NK-92 (cell line): ENCODE measurements around the gene NHEJ1.
A peak's percentile ranks its signal among the peaks of the same experiment; 100 is the strongest.

Source experiments
- DNase-seq: peaks from one replicate; lab custom pipeline; 2025; ENCODE audit not compliant: unreplicated experiment; lab: John Stamatoyannopoulos, UW

NHEJ1 gene

DNA sequence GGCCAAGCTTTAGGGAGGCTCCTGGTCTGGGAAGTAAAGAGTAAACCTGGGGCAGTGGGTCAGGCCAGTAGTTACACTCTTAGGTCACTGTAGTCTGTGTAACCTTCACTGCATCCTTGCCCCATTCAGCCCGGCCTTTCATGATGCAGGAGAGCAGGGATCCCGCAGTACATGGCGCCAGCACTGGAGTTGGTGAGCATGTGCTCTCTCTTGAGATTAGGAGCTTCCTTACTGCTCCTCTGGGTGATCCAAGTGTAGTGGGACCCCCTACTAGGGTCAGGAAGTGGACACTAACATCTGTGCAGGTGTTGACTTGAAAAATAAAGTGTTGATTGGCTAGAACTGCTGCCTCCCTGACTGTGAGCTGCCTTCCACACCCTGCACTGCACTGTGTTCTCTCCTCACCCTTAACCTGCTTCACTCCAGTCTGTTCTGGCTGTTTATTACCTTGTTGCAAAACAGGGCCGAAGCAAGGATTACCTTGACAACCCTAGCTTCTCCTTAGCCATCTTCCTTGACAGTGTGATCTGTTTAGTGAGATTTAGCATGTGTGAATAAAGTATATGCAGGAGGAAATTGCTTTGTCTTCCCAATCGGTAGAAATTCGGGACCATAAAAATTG, 22.6 kb upstream of the NHEJ1 start:
- no peak for DNase-seq

DNA sequence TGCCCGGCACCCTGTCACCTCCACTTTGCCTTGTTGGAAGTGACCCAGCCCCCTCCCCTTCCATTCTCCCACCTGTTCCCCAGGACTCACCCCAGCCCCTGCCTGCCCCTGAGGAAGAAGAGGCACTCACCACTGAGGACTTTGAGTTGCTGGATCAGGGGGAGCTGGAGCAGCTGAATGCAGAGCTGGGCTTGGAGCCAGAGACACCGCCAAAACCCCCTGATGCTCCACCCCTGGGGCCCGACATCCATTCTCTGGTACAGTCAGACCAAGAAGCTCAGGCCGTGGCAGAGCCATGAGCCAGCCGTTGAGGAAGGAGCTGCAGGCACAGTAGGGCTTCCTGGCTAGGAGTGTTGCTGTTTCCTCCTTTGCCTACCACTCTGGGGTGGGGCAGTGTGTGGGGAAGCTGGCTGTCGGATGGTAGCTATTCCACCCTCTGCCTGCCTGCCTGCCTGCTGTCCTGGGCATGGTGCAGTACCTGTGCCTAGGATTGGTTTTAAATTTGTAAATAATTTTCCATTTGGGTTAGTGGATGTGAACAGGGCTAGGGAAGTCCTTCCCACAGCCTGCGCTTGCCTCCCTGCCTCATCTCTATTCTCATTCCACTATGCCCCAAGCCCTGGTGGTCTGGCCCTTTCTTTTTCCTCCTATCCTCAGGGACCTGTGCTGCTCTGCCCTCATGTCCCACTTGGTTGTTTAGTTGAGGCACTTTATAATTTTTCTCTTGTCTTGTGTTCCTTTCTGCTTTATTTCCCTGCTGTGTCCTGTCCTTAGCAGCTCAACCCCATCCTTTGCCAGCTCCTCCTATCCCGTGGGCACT, 21.9 kb upstream of the NHEJ1 start:
- DNase-seq = no peak

DNA sequence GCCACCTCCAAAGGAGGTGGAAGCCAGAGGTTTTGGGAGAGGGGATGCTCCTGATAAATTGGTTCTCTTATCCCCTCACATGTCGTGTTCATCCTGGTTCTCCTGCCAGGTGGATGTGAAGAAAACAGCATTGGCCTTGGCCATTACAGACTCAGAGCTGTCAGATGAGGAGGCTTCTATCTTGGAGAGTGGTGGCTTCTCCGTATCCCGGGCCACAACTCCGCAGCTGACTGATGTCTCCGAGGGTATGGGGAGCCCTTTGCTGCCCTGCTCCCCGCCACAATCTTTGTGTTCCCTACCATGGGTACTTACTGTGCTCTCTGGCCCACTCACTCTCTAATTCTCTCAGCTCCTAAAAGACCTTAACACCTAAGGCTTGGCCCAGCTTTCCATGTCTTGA, 20.9 kb upstream of the NHEJ1 start:
- no peak for DNase-seq

DNA sequence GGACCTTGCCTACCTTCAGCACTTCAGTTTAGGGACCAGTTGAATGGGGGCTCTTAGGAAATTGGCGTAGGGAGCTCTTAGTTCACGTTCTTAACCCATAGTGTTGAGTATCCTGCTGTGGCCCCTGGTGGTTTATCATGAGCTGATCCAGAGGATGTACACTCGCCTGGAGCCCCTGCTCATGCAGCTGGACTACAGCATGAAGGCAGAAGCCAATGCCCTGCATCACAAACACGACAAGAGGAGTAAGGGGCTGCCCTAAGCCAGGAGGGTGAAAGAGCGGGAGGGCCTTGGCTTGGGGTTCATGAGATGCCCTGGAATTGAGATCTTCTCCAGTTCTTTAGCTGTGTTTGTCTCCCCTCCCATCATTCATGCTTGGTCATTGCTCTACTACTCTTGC, 20.3 kb upstream of the NHEJ1 start:
- no peak for DNase-seq

DNA sequence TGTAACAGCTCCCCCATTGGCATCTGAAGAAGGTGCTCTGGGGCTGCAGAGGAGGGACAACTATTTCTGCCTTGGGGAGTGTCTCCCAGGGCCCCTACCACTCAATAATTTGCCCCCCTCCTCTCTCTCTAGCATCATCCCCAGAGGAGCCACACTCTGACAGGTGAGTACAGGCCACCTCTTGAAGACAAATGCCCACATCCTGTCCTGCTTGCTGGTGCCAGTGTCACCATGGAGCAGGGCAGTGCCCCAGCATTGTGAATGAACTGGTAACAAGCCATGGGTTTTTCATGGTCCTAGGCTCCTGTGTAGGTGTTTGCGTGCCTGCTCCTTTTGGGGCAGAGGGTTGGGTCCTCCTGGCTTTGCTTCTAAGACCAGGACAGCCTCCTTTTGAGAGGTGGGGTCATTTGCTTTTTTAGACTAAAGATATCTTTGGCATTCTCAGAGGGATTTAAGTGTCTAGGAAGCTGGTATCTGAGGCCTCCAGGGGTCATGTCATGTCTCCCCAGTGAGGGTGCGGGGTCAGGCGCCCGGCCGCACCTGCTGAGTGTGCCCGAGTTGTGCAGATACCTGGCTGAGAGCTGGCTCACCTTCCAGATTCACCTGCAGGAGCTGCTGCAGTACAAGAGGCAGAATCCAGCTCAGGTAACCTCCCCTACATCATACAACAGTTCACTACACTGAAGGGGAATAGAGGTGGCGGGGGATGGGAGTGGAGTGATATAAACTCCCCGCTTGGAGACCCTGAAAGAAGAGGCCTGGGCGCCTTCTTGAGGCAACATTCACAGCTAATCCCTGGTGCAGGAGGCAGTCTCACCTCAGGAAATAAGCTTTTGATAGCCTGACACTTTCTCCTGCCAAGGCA, 19.2 kb upstream of the NHEJ1 start:
- DNase-seq = no peak

DNA sequence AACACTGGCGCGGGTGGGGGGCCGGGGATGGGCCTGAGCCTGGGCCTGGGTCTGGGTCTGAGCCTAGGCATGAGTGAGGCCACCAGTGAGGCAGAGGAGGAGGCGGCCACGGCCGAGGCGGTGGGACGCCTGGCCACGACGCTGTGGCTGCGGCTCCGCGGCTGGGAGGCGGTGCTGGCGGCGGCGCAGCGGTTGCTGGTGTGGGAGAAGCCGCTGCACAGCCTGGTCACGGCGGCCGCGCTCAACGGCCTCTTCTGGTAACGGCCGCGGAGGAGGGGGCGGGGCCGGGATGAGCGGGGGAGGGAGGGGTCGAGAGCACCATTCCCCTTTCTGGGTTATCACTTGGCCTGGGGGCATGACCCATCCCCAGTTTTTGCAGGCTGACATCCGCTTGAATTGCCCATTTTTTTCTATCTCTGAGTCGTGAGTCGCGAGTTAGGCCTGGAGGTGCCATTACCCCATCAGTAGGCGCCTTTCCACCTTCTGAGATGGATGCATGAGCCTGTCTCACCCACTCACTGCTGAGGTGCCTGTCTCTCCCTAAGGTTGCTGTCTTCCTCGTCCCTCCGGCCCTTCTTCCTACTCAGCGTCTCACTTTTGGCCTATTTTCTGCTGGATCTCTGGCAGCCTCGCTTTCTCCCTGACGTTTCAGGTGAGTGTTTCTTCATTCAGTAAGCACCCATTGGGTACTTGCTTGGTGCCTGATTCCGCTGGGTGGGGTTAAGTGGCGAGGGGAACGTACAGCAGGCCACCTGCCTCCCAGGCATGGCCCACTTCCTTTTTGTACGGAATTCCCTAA, 18.0 kb upstream of the NHEJ1 start:
- DNase-seq = no peak

DNA sequence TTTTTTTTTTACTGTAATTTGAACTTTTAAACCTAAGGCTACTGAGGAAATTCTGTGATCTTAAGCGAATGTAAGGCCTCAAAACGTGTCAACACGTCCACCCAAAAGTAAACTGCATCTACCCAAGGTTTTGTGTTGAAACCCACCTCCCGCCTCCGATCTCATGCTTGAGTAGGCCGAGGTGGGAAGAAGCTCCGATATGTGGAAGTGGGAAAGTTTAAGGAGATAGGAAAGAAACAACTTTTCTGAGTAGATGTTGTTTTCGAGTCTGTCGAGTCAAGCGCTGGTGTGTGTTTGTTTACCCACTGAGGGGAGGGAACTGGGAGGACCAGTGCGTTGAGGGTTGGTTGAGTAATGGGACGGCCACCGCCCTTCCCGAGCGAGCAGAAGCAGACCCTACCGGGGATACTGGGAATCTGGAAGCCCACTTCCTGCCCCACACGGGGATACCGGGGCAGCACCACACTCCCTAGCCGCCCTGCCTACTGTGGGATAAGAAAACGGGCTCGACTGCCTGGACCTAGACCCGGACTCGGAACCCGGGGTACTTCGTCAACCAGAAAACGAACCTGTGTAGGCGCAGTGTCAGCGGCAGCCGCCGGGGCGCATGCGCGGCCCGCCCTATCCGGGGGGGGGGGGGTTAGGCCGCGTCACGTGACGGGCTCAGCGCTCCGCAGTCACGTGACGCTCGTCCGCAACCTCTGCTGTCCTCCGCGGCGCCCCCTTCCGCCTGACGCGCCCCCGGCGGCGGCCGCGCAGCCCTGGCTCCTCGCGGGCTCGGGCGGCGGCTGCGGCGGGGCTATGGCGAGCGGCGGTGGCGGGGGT, 17.1 kb upstream of the NHEJ1 start, which contains the start of gene RETREG2:
RETREG2 (plus strand) TSS at position 724 of the 825 bp plus-strand sequence; CDS start at position 802, 78 bp downstream.
- DNase-seq = peak; percentile 24

DNA sequence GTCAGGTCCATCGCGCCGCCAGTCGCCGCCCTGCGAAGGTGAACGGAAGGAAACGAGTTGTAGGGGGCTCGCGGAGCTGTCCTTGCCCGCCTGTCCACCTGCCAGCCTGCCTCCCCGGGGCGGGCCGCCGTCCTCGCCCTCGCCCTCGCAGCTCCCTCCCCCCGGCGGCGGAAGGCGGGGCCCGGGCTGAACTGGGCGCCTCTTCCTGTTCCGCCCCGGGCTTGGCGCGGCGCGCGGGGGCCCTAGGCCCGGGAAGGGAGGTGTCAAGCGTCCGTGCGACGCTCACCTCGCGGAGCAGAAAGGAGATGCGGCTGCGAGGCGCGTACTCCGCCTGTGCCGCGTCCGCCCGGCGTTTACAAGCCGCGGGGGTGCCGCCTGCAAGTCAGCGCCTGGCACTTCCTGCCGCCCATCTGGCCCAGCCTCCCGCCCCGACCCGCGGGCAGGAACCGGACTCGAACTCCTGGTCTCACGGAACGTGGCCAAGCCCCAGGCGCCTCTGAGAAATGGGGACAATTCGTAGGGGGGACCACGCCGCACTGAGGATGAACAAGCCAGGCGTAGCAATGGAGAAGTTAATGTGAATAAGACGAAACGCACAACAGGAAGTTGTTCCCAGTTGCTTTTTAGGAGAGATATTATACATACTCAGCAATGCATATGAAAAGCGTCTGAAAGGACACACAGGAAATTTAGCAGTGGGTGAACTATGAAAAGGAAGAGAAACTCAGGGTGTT, 16.4 kb upstream of the NHEJ1 start, which contains the start of gene CNPPD1:
CNPPD1 (minus strand) TSS at position 108 of the 734 bp plus-strand sequence; CDS start at position 11, 97 bp downstream.
- DNase-seq = no peak

DNA sequence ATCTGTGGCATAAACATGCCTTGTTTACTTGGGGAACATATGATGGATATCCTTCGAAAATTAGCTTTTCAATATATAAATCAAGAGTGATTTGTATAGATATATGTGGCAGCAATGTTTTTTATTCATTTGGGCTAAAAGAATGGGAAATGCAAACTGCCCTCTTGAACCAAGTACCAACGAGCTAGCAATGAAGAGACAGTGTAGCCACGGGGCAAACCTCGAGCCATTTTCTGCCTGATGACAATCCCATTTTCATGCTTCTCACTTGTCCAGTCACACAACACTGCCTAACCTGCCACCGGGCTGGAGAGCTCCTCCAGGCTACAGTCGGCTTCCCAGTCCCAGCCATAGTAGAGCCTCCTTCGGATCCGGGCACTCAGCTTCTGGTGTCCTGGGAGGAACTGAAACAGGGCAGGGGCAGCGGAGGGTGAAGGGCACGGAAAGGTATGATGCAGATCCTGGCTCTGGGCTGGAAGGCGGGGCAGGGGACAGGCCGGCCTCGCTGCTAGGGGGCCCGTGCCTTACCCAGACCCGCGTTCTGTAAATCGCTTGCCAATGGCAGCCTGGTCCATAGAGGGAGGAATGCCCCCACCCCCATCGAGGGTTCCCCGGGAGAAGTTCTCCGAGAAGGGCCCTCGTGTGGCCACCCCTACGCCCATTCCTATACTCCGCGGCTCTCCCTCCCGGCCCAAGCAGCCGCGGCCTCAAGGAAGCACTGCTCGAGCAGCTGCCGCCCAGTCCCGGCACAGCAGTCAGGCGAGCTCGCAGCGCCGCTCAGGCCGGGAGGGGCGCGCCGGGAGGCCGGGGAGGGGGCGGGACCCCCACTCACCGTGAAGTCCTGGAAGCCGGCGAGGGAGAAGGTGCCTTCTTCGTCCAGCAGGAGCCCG, 15.6 kb upstream of the NHEJ1 start:
- DNase-seq = no peak

DNA sequence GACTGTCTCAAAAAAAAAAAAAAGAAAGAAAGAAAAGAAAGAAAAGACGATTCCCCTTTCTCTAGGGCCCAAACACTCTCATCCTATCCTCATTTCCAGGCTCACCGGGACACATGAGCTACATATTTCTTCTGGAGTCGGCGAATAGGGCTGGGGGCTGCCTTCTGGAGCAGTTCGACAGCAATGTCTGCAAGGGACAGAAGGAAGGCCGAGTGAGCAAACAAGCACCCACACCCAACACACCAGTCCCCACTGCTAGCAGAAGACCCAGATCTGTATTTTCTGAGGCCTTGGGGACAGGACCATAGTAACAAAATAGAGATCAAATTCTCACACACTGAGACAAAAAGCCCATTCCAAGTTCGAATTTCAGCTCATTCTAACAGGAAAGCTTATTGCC, 14.9 kb upstream of the NHEJ1 start:
- no peak for DNase-seq

DNA sequence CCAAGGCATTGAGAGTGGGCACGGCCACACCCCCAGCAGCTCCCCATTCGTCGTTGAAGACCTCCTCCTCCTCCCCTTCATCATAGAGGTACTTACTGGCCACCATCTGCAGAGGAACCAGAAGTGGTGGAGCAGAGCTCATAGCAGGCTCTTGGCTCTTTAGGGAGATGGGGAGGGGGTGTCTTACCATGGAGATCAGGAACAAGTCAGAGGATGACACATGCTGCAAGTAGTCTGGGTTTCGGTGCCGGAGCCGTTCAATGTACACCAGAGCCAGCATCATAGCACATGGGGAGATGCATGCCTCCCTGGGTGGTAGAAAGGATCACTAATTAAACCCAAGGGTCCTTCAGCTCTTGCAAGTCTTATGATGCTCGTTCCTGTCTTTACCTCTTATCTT, 14.2 kb upstream of the NHEJ1 start:
- no peak for DNase-seq

DNA sequence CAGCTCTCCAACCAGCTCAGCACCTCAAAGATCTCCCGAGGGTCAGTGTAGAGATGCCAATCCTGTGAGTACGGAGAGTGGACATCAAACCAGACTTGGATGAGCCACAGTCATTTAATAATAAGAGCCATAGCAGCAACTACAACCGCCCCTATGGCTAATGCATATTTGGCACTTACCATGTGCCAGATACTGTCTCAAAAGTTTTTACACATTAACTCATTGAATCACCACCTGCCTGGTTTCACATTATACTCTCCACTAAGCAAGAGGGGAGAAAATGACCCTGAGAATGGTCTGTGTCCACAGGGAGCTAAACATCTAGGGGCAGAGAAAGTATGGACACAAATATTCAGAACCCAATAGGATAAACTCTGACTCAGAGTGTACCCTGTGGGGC, 13.5 kb upstream of the NHEJ1 start:
- no peak for DNase-seq

DNA sequence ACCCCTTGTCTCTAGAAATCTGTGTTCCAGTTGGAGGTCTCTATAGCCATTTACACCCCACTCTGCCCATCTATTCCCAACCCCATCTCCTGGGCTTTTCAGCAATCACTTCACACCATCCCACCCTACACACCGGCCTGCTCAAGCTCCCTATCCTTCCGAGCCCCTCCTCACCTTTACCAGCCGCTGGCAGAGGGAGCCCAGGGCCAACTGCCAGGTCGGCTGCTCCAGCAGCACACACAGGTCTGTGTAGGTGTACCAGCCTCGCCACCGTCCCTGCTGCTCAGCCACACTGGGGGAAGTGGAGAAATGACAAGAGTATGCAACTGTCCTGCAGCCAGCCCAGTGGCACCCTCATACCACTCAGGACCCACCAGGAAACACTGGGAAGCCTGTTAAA, 12.6 kb upstream of the NHEJ1 start:
- DNase-seq = no peak

DNA sequence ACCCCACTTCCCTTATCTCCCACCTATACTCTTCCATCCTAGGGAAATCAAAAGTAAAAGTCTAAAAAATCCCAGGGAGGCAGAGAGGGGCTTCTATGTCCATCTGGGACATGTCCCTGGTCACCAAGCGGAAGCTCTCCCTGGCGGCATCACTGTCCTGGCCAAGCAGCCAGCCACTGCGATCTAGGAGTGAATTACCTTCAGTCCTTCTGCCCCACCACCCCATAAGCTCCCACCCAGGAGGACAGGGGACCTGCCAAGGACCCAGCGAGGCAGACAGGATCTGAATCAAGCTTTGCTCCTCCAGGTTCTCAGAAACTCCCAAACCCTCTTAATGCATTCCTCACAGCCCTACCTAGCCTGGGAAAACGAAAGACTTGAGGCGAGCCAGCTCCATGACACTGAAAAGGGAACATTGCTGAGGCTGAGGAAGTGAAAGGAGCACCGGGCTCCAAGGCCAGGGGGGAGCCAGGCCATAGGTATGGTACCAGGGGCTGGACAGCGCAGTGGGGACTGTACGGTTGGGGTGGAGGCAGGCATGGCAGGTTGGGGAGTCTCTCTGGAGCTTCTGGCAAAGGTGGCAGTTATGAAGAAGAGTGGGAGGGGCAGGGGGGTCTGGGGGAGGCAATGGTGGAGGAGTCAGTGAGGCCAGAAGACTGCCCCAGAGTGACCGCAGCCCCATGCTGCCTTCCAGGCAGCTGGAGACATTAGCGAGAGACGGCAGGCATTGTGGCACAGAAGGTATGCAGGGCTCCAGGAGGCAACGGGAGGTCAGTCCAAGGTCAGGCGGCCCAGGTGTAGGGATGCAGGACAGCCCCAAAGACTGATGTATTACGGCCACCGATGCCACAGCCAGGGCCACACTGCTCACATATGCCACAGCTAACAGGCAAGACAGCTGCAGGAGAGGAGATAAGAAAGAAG, 11.9 kb upstream of the NHEJ1 start:
- no peak for DNase-seq

DNA sequence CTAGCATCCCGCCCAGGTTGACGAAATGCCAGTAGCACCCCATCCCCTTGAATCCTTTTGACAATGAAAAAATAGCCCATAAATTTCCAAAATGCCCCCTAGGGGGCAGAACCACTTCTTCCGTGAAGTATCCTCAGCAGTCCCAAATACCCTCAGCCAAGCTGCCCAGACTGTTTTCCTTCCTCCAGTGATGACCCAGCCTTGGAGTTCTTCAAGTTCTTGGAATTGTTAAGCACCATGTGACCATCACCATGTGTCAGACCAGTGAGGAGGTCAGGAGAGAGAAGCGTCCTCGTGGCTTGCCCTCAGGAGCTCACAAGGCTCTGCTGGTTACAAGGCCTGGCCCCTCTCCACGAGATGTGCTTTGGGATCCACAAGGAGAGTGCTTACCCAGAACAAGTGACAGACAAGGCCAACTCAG, 10.6 kb upstream of the NHEJ1 start:
- no peak for DNase-seq

DNA sequence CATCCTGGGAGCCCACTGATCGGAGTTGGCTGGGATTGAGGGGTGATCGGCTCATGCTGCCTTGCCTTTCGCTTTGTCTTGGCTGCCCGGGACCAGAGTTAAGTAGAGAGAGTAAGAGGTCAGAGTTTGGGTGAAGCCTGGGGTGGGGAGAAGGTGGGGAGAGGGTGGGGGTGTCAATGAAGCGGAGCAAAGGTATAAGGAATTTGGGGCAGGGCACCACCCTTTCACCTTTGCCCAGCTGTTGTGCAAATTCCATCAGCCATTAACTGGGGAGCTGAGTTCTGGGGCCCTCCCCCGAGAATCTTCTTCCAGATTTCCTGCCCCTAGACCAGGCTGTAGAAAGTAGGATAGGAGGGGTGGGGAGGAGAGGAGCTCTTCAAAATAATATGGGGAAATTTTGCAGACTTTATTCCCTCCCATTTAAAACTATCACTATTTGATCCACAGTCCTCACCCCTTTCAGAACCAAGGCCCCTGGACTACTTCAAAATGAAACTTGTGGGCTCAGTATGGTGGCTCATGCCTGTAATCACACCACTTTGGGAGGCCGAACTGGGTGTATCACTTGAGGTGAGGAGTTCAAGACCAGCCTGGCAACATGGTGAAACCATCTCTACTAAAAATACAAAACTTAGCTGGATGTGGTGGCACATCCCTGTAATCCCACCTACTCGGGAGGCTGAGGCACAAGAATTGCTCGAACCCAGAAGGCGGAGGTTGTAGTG, 9.5 kb upstream of the NHEJ1 start, which contains the start of gene SLC23A3:
SLC23A3 (minus strand) TSS at position 100 of the 725 bp plus-strand sequence; CDS start at position 55, 45 bp downstream.
- no peak for DNase-seq
